ENCODE data around the gene KLHL36. TPM values are rescaled to one million over a fixed set of nuclear protein-coding genes. Genes with fewer than 3 reads are reported as not detected.

Gene KLHL36
- total and polyA plus RNA-seq, 12 donors = 14.7 to 77.9 (median 55.3) TPM

DNA sequence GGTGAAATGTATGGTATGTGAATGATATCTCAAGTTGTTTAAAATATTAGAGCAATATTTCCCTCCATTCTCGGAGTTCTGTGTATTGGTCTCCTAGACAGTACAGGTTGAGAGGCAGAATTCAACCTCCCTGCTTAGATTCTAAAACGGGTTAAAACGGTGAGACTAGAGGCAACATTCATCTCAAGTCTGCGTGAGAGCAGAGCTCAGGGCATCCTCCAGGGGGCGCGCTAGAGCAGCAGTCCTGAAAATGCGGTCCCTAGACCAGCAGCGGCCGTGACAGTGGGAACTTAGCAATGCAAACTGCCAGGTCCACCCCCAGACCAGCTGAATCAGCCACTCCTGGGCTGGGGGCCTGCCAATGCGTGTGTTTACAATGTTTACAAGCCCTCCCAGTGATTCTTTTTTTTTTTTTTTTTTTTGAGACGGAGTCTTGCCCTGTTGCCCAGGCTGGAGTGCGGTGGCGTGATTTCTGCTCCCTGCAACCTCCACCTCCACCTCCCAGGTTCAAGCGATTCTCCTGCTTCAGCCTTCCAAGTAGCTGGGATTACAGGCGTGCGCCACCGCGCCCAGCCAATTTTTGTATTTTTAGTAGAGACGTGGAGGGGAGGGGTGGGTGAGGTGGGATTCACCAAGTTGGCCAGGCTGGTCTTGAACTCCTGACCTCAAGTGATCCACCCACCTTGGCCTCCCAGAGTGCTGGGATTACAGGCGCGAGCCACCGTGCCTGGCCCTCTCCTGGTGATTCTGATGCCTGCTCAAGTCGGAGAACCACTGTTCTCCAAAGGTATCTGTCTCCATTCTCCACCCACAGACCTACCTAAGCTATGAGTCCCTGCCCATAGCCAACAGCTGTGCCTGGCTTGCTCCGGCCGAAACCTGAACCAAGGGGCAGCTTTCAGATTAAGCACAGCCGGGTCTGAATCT is 24.2 kb downstream of the KLHL36 start:
- intact Hi-C loops (cut with DNase I) = loop anchor here (1.0 to 5.0 kb wide), 5 partner anchors 52 to 55 kb away; no protein-coding TSS in a partner anchor
- TF ChIP-seq, protein P1, sequence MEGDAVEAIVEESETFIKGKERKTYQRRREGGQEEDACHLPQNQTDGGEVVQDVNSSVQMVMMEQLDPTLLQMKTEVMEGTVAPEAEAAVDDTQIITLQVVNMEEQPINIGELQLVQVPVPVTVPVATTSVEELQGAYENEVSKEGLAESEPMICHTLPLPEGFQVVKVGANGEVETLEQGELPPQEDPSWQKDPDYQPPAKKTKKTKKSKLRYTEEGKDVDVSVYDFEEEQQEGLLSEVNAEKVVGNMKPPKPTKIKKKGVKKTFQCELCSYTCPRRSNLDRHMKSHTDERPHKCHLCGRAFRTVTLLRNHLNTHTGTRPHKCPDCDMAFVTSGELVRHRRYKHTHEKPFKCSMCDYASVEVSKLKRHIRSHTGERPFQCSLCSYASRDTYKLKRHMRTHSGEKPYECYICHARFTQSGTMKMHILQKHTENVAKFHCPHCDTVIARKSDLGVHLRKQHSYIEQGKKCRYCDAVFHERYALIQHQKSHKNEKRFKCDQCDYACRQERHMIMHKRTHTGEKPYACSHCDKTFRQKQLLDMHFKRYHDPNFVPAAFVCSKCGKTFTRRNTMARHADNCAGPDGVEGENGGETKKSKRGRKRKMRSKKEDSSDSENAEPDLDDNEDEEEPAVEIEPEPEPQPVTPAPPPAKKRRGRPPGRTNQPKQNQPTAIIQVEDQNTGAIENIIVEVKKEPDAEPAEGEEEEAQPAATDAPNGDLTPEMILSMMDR (IDR thresholded peaks at IDR 0.05) = peak; percentile 88 to 94 (median 93)
- 54 to 56% methylated on average over 23 to 26 of the region's 26 CpGs for WGBS, 2 donors
- H3K4me1 ChIP-seq = peaks cover 0 to 7% (median 0%) of the 10 kb centered on the region in 9 donors
- peaks cover 0 to 13% (median 0%) of the 10 kb centered on the region in 9 donors for H3K36me3 ChIP-seq
- no peak overlapping the region for H3K27ac ChIP-seq
- H3K4me3 ChIP-seq = no peak overlapping the region
- ATAC-seq (peak; percentile 46 to 93 (median 87)), DNase-seq (peak; percentile 67 to 84)
- H3K27me3 ChIP-seq = peaks cover 0 to 5% (median 0%) of the 10 kb centered on the region in 7 donors
- no peaks in the 10 kb centered on the region for H3K9me3 ChIP-seq

DNA sequence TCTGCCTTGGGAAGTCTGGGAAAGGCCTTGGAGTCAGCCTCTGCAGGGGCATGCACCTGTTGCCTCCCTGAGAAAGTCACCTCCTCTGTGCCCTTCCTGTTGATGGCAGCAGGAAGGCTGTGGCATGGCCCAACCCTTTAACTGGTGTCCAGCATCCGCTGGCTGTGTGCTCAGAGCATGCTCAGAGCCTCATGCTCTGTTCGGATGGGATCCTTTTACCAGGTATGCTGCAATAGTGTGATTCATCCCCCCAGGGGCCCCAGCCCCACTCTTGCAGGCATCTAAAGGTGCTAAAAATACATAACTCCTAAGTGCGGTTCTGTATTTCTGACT is 24.9 kb downstream of the KLHL36 start:
- TF ChIP-seq, protein P1 (IDR thresholded peaks at IDR 0.05) = no peak
- H3K4me3 ChIP-seq = no peak overlapping the region
- no peaks in the 10 kb centered on the region for H3K9me3 ChIP-seq
- ATAC-seq = no peak
- H3K4me1 ChIP-seq = peaks cover 0 to 7% (median 0%) of the 10 kb centered on the region in 9 donors
- peaks cover 0 to 5% (median 0%) of the 10 kb centered on the region in 7 donors for H3K27me3 ChIP-seq
- peaks cover 0 to 7% (median 0%) of the 10 kb centered on the region in 9 donors for H3K36me3 ChIP-seq
- DNase-seq = no peak
- intact Hi-C loops (cut with DNase I) = loop anchor here in 7 of 10 donors (2.0 to 5.0 kb wide), 3 partner anchors 52 to 54 kb away; no protein-coding TSS in a partner anchor
- 92 to 93% methylated on average over 3 of the region's 3 CpGs for WGBS, 2 donors
- no peak overlapping the region for H3K27ac ChIP-seq

DNA sequence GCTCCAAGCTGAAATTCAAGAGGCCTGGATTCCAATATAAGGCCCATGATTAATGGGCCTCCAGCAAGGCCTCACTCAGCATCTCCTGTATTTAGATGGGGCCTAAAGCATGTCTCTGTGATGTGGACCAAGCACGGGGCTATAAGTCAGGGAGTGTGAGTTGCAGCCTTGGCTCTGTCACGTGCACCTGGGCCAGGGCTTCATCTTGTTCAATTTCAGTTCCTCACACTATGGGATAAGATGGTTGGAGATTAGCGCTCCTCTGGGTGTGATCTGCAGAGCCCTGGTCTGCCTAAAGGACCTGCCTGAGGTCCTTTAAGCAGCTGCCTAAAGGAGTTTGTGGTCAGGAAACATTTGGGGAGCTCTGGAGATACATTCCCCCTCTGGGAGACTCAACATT is 25.2 kb downstream of the KLHL36 start:
- intact Hi-C loops (cut with DNase I) = loop anchor here in 7 of 10 donors (2.0 to 5.0 kb wide), 3 partner anchors 51 to 54 kb away; no protein-coding TSS in a partner anchor
- H3K4me1 ChIP-seq = peaks cover 0 to 7% (median 0%) of the 10 kb centered on the region in 9 donors
- no peak overlapping the region for H3K27ac ChIP-seq
- DNase-seq (no peak), ATAC-seq (no peak)
- WGBS, 2 donors = 84 to 92% methylated on average over 3 of the region's 3 CpGs
- no peaks in the 10 kb centered on the region for H3K9me3 ChIP-seq
- peaks cover 0 to 3% (median 0%) of the 10 kb centered on the region in 9 donors for H3K36me3 ChIP-seq
- TF ChIP-seq, protein P1 (IDR thresholded peaks at IDR 0.05) = no peak
- H3K4me3 ChIP-seq = no peak overlapping the region
- H3K27me3 ChIP-seq = peaks cover 0 to 5% (median 0%) of the 10 kb centered on the region in 7 donors

DNA sequence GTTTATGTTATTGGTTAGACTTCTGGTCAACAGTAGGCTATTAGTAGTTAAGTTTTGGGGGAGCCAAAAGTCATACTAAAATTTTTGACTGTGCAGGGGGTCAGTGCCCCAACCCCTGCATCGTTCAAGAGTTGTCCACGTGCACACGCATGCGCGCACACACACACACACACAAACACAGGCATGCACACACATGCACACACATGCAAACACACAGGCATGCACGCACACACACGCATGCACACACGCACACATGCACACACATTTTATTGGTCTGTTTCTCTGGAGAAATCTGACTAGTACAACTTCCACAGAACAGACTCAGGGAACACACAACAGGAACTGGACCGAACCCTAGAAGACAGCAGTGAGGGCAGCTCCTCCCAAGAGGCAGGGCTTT is 27.1 kb downstream of the KLHL36 start:
- peaks cover 0 to 7% (median 0%) of the 10 kb centered on the region in 9 donors for H3K4me1 ChIP-seq
- DNase-seq = no peak
- H3K9me3 ChIP-seq = no peaks in the 10 kb centered on the region
- no peak overlapping the region for H3K27ac ChIP-seq
- intact Hi-C loops (cut with DNase I) = no loop called here
- 88 to 96% methylated on average over 9 of the region's 9 CpGs for WGBS, 2 donors
- peaks cover 0 to 5% (median 0%) of the 10 kb centered on the region in 7 donors for H3K27me3 ChIP-seq
- no peak overlapping the region for H3K4me3 ChIP-seq
- TF ChIP-seq, protein P1 (IDR thresholded peaks at IDR 0.05) = no peak
- H3K36me3 ChIP-seq = no peaks in the 10 kb centered on the region
- ATAC-seq = no peak
